Measurements from ENCODE around the gene INO80B. TPM values are rescaled to one million over a fixed set of nuclear protein-coding genes. Genes with fewer than 3 reads are reported as not detected.

INO80B gene
- total and polyA plus RNA-seq, 2 of the 8 experiments (the other 6 are each of a cell fraction or from before 2014, with no cell fraction given) = 3.9 to 18.5 TPM

GRCh38 chr2:74472086-74472944 lies 17.4 kb downstream of the INO80B start, which contains the start of gene MRPL53 (continued):
- TF ChIP-seq KDM5A (IDR thresholded peaks at IDR 0.05; ENCODE audit: low read length) (peak; percentile 79), CTBP2 (IDR thresholded peaks at IDR 0.05; ENCODE audit: borderline replicate concordance, insufficient read depth, insufficient read length, low read length) (no peak), SUZ12 (IDR thresholded peaks at IDR 0.05; ENCODE audit: low read length) (no peak), SIN3A (conservative IDR thresholded peaks at IDR 0.05 in 1 of 2, IDR thresholded peaks at IDR 0.05 in 1 of 2; ENCODE audit: low read depth in 1 of 2, low read length in 2 of 2) (peak in 1 of 2 experiments; percentile 96; a peak in 3 of 4 replicates), RNF2 (IDR thresholded peaks at IDR 0.05; ENCODE audit: borderline replicate concordance, low read depth, low read length, missing control alignments, poor library complexity, severe bottlenecking) (no peak), KDM4A (IDR thresholded peaks at IDR 0.05; ENCODE audit: low read depth, low read length, severe bottlenecking) (peak; percentile 61), MAX (IDR thresholded peaks at IDR 0.05) (peak; percentile 75), SIRT6 (IDR thresholded peaks at IDR 0.05; ENCODE audit: low read length) (no peak), TAF7 (optimal IDR thresholded peaks at IDR 0.05; ENCODE audit: borderline replicate concordance, low read depth, low read length) (no peak), EZH2 (IDR thresholded peaks at IDR 0.05; ENCODE audit: low read depth, low read length, severe bottlenecking) (no peak), TBP (IDR thresholded peaks at IDR 0.05; ENCODE audit: low read depth, low read length) (peak; percentile 64; the same call in 1 of the 2 replicates), ATF3 (IDR thresholded peaks at IDR 0.05; ENCODE audit: insufficient read depth, low read depth, low read length) (no peak), RAD21 (IDR thresholded peaks at IDR 0.05 in 1 of 2, conservative IDR thresholded peaks at IDR 0.05 in 1 of 2; ENCODE audit: low read depth in 2 of 2, low read length in 2 of 2) (no peak), BACH1 (IDR thresholded peaks at IDR 0.05; ENCODE audit: low read length) (no peak; the same call in 1 of the 2 replicates), ASH2L (IDR thresholded peaks at IDR 0.05; ENCODE audit: low read length) (peak; percentile 83), TEAD4 (IDR thresholded peaks at IDR 0.05; ENCODE audit: low read depth, low read length) (peak; percentile 13; the same call in 1 of the 2 replicates), HDAC6 (IDR thresholded peaks at IDR 0.05; ENCODE audit: low read depth, low read length) (no peak), HDAC2 (IDR thresholded peaks at IDR 0.05; ENCODE audit: borderline replicate concordance in 1 of 2, low read depth in 2 of 2, low read length in 2 of 2) (peak in 1 of 2 experiments; percentile 94; a peak in 2 of 4 replicates), FOSL1 (IDR thresholded peaks at IDR 0.05; ENCODE audit: insufficient read depth, low read depth, low read length) (no peak), EP300 (IDR thresholded peaks at IDR 0.05; ENCODE audit: borderline replicate concordance in 1 of 2, low read depth in 2 of 2, low read length in 2 of 2) (0 out of 3 replicates have a peak, but pooled peaks of 1 of the 2 experiments have one; percentile 46)
